Activated CD4-positive, alpha-beta memory T cell treated with anti-CD3 and anti-CD28 coated beads for 36 hours (primary cell): ENCODE results near the gene HIPK2. TPM values are rescaled to one million over a fixed set of nuclear protein-coding genes. Genes with fewer than 3 reads are reported as not detected.

Experiments
- CTCF ChIA-PET: fragments of 350-600 bp; sonication (Branson Sonifier 250); formaldehyde crosslinking; loops from one replicate; lab custom pipeline; 2021; ENCODE audit warnings: antibody characterized with exemption, inconsistent platforms; lab: Charles Lee
- POLR2A ChIA-PET: fragments of 350-600 bp; sonication (Branson Sonifier 250); formaldehyde crosslinking; loops from one replicate; lab custom pipeline; 2021; ENCODE audit warnings: antibody characterized with exemption; lab: Charles Lee
- DNase-seq: peaks from one replicate; pipeline ENCODE4 v3.0.0-alpha.2; 2020
- H3K27ac Mint-ChIP-seq: one replicate; pipeline ENCODE4 v1.8.0; 2021; ENCODE audit warnings: mixed read lengths
- H3K27me3 Mint-ChIP-seq: one replicate; pipeline ENCODE4 v1.8.0; 2021; ENCODE audit warnings: mixed read lengths
- H3K36me3 Mint-ChIP-seq: one replicate; pipeline ENCODE4 v1.8.0; 2021; ENCODE audit warnings: mixed read lengths
- H3K4me1 Mint-ChIP-seq: one replicate; pipeline ENCODE4 v1.8.0; 2021; ENCODE audit warnings: low read depth, mixed read lengths
- H3K4me3 Mint-ChIP-seq: one replicate; pipeline ENCODE4 v1.8.0; 2021; ENCODE audit warnings: mild to moderate bottlenecking, mixed read lengths
- H3K9me3 Mint-ChIP-seq: one replicate; pipeline ENCODE4 v1.8.0; 2021; ENCODE audit warnings: mixed read lengths
- intact Hi-C: fragments of 100-400 bp; cut with micrococcal nuclease; formaldehyde crosslinking; loops from one replicate; pipeline ENCODE4 v1.15.1; 2023
- total RNA-seq, 2 experiments: library from RNA; stranded (reverse); gene quantifications; one replicate each; pipeline ENCODE4 v1.2.3, GENCODE V29; 2021

Gene HIPK2
- total RNA-seq, 2 experiments from 2014 or later = 18.9 to 19.1 TPM

DNA sequence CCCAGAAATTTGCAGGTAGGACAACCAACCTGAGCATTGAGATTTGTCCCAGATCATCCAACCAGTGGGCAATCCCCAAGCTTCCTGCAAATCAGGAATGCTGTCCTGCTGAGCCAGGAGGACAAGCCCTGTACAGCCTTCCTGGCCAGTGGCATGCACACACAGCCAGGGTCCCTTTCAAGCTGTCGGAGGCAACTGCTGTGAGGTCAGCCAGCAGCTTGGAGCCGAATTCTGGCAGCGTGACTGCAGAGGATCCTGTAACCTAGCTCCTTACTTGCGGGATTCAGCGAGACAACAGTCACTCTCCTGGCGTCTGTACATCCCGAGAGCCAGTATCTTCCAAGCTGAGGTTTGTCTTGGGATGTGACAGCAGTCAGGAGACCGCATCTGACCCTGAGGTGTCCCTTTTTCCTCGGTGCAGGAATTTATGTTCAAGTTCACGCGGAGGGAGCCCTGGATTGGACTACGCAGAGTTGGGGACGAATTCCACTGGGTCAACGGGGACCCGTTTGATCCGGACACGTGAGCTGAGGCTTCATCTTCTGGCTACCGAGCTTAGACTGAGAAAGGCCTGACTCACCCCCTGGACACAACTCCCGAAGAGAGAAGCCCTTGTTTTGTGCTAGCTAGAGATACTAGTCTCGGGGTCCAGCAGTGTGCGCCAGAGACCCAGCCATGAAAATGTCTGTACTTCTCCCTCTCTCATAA, 236.0 kb downstream of the HIPK2 start:
- no peaks in the 10 kb centered on the region for H3K4me1 Mint-ChIP-seq
- ChIA-PET CTCF (no interaction called here), POLR2A (no interaction called here)
- no peak for DNase-seq
- intact Hi-C loops = no loop called here
- no peaks in the 10 kb centered on the region for H3K36me3 Mint-ChIP-seq
- H3K27ac Mint-ChIP-seq = no peak overlapping the region
- no peak overlapping the region for H3K4me3 Mint-ChIP-seq
- H3K27me3 Mint-ChIP-seq = no peaks in the 10 kb centered on the region
- no peaks in the 10 kb centered on the region for H3K9me3 Mint-ChIP-seq

- H3K4me1 Mint-ChIP-seq = no peaks in the 10 kb centered on the region
- H3K36me3 Mint-ChIP-seq = no peaks in the 10 kb centered on the region
- H3K27ac Mint-ChIP-seq = no peak overlapping the region
- ChIA-PET CTCF (interaction anchor here (0.6 kb wide), 1 partner anchor 508 kb away, joined by 3 read pairs; no protein-coding TSS in a partner anchor), POLR2A (no interaction called here)
- no peak overlapping the region for H3K4me3 Mint-ChIP-seq
- DNase-seq = no peak
- intact Hi-C loops = no loop called here
- H3K9me3 Mint-ChIP-seq = no peaks in the 10 kb centered on the region
- H3K27me3 Mint-ChIP-seq = no peaks in the 10 kb centered on the region
Observed at GRCh38 chr7:139540203-139540602, 237.6 kb downstream of the HIPK2 start.

DNA sequence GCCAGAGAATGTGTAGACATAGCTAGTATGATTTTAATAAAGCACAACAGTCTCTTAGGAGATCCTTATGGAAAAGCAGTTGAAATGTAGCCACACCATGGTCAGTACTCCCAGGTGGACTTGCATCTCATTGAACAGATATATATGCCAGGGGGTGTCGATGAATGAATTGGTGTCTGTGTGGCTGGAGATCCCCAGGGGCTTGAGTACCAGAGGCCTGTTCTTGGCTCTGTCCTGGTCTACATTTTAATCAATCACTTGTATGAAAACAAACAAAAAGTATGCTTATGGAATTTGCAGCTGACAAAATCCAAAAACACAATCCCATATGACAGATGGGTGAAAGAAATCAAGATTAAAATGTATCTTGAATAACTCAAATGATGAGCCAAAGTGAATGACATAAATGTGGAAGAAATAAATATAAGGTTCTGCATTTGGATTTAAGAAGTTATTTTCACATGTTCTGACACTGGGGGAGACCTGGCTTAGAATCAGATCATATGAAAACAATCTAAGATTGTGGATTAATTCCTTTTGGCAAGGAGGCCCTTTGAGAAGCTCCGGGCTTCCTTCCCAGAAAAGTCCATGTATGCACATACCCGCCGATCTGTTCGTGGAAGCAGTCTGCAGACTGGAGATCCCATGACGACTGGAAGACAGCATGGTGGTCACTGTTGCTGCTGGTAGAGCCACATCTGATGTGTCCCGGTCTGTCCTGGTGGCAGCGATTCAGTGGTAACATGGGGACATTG, 238.7 kb downstream of the HIPK2 start:
- Mint-ChIP-seq H3K9me3 (no peaks in the 10 kb centered on the region), H3K4me3 (no peak overlapping the region), H3K36me3 (no peaks in the 10 kb centered on the region), H3K27me3 (peaks cover 4% of the 10 kb centered on the region), H3K27ac (no peak overlapping the region), H3K4me1 (no peaks in the 10 kb centered on the region)
- DNase-seq = no peak
- POLR2A ChIA-PET = no interaction called here
- CTCF ChIA-PET = no interaction called here
- intact Hi-C loops = no loop called here

DNA sequence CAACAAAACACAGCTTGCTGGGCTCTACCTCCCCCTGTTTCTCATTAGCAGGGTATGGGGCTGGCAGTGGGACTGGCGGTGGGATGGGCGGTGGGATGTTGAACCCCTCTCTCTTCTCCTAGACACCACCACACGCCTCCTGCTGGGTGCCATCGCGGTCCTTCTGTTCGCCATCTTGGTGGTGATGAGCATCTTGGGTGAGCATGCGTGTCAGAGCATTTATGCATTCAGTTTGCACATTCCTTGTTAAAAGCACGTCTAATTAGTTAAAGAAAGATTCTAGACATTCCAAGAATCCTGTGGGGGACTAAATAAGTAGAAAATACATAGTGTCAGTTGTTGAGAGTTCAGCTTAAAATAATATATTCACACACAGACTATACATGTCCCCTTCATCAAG, 241.6 kb downstream of the HIPK2 start:
- no peaks in the 10 kb centered on the region for H3K36me3 Mint-ChIP-seq
- no peak overlapping the region for H3K27ac Mint-ChIP-seq
- no peak overlapping the region for H3K4me3 Mint-ChIP-seq
- H3K9me3 Mint-ChIP-seq = no peaks in the 10 kb centered on the region
- intact Hi-C loops = no loop called here
- H3K27me3 Mint-ChIP-seq = peaks cover 4% of the 10 kb centered on the region
- CTCF ChIA-PET = no interaction called here
- POLR2A ChIA-PET = no interaction called here
- H3K4me1 Mint-ChIP-seq = no peaks in the 10 kb centered on the region
- DNase-seq = no peak

GRCh38 chr7:139534966-139535651, 242.7 kb downstream of the HIPK2 start:
- Mint-ChIP-seq H3K27me3 (peaks cover 4% of the 10 kb centered on the region), H3K9me3 (no peaks in the 10 kb centered on the region), H3K27ac (no peak overlapping the region), H3K4me1 (no peaks in the 10 kb centered on the region), H3K36me3 (no peaks in the 10 kb centered on the region), H3K4me3 (no peak overlapping the region)
- no peak for DNase-seq
- intact Hi-C loops = no loop called here
- ChIA-PET POLR2A (no interaction called here), CTCF (no interaction called here)

DNA sequence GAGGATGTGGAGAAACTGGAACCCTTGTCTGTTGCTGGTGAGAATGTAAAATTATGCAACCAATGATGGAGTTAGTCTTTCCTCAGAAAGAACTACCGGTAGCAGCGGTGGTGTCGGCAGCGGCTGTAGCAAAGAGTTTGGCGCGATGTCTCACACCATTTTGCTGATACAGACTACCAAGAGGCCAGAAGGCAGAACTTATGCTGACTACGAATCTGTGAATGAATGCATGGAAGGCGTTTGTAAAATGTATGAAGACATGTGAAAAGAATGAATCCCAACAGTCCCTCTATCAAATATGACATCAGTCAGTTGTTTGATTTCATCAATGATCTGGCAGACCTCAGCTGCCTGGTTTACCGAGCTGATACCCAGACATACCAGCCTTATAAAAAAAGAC, 243.7 kb downstream of the HIPK2 start:
- ChIA-PET POLR2A (no interaction called here), CTCF (interaction anchor here (0.7 kb wide), 1 partner anchor 196 kb away, joined by 3 read pairs; no protein-coding TSS in a partner anchor)
- DNase-seq = no peak
- Mint-ChIP-seq H3K4me3 (no peak overlapping the region), H3K36me3 (no peaks in the 10 kb centered on the region), H3K27ac (no peak overlapping the region), H3K27me3 (peaks cover 4% of the 10 kb centered on the region), H3K9me3 (no peaks in the 10 kb centered on the region), H3K4me1 (no peaks in the 10 kb centered on the region)
- intact Hi-C loops = no loop called here

GRCh38 chr7:139532636-139533155, 245.1 kb downstream of the HIPK2 start:
- intact Hi-C loops = no loop called here
- no peaks in the 10 kb centered on the region for H3K9me3 Mint-ChIP-seq
- peaks cover 4% of the 10 kb centered on the region for H3K27me3 Mint-ChIP-seq
- H3K36me3 Mint-ChIP-seq = no peaks in the 10 kb centered on the region
- ChIA-PET CTCF (no interaction called here), POLR2A (no interaction called here)
- H3K4me3 Mint-ChIP-seq = no peak overlapping the region
- H3K4me1 Mint-ChIP-seq = no peaks in the 10 kb centered on the region
- DNase-seq = no peak
- H3K27ac Mint-ChIP-seq = no peak overlapping the region

- DNase-seq = no peak
- Mint-ChIP-seq H3K36me3 (no peaks in the 10 kb centered on the region), H3K27me3 (peaks cover 4% of the 10 kb centered on the region), H3K4me3 (no peak overlapping the region), H3K27ac (no peak overlapping the region), H3K9me3 (no peaks in the 10 kb centered on the region), H3K4me1 (peaks cover 6% of the 10 kb centered on the region)
- CTCF ChIA-PET = no interaction called here
- POLR2A ChIA-PET = no interaction called here
- intact Hi-C loops = no loop called here
Observed at GRCh38 chr7:139531094-139531493, 246.7 kb downstream of the HIPK2 start.

- H3K27ac Mint-ChIP-seq = no peak overlapping the region
- ChIA-PET CTCF (interaction anchor here (0.7 kb wide), 1 partner anchor 306 kb away, joined by 3 read pairs; no protein-coding TSS in a partner anchor), POLR2A (interaction anchor here (1.6 kb wide), 1 partner anchor 19 kb away, joined by 3 read pairs; no protein-coding TSS in a partner anchor)
- H3K4me1 Mint-ChIP-seq = peaks cover 14% of the 10 kb centered on the region
- no peaks in the 10 kb centered on the region for H3K36me3 Mint-ChIP-seq
- intact Hi-C loops = no loop called here
- H3K4me3 Mint-ChIP-seq = no peak overlapping the region
- H3K27me3 Mint-ChIP-seq = peaks cover 28% of the 10 kb centered on the region
- peak; percentile 17 for DNase-seq
- H3K9me3 Mint-ChIP-seq = no peaks in the 10 kb centered on the region
Observed at GRCh38 chr7:139526578-139527544, 250.9 kb downstream of the HIPK2 start.

DNA sequence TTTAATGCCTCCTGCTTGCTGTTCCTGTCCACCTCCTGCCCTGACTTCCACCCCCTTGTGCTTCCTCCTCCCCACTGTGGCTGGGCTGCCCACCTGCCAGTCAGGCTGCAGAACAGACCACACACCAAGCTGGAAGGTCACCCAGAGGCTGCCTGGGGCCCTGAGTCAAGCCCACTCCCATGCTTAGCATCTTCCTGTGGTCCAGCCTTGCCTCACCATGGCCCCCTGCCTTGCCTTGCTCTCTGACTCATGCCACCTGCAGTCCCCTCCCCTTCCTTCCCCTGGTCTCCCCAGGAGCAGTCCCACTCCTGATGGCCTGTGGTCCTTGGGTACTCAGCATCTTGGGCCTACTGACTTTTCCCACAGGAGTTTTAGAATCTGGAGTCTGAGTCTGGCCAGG, 252.0 kb downstream of the HIPK2 start:
- Mint-ChIP-seq H3K27me3 (peaks cover 37% of the 10 kb centered on the region), H3K27ac (no peak overlapping the region), H3K4me3 (no peak overlapping the region), H3K4me1 (peaks cover 14% of the 10 kb centered on the region), H3K36me3 (no peaks in the 10 kb centered on the region), H3K9me3 (no peaks in the 10 kb centered on the region)
- intact Hi-C loops = no loop called here
- ChIA-PET POLR2A (interaction anchor here (1.6 kb wide), 1 partner anchor 18 kb away, joined by 3 read pairs; no protein-coding TSS in a partner anchor), CTCF (no interaction called here)
- no peak for DNase-seq

- H3K9me3 Mint-ChIP-seq = no peaks in the 10 kb centered on the region
- peaks cover 37% of the 10 kb centered on the region for H3K27me3 Mint-ChIP-seq
- H3K27ac Mint-ChIP-seq = no peak overlapping the region
- intact Hi-C loops = no loop called here
- no peaks in the 10 kb centered on the region for H3K36me3 Mint-ChIP-seq
- H3K4me3 Mint-ChIP-seq = no peak overlapping the region
- H3K4me1 Mint-ChIP-seq = peaks cover 14% of the 10 kb centered on the region
- no peak for DNase-seq
- POLR2A ChIA-PET = interaction anchor here (1.6 kb wide), 1 partner anchor 18 kb away, joined by 3 read pairs; no protein-coding TSS in a partner anchor
- CTCF ChIA-PET = no interaction called here
Observed at GRCh38 chr7:139525239-139525638, 252.6 kb downstream of the HIPK2 start.
